A673 (cell line): ENCODE results near the gene LAIR1. TPM values are rescaled to one million over a fixed set of nuclear protein-coding genes. Genes with fewer than 3 reads are reported as not detected.
"Not testable (repeated sequence)": the region's sequence is repeated elsewhere in the genome, so short reads cannot be mapped to it uniquely, and the experiment has no call there.

Experiments used
- BruUV-seq: library from RNA; stranded (reverse); fragments of 400-500 nt; replicated peaks from 2 replicates; lab custom pipeline; 2021; lab: Mats Ljungman, UMichigan
- CTCF ChIA-PET: fragments of 300-600 bp; sonication (Branson Sonifier 250); formaldehyde crosslinking; loops from one replicate; lab custom pipeline; 2022; ENCODE audit warnings: antibody characterized with exemption; lab: Charles Lee
- POLR2A ChIA-PET: fragments of 300-600 bp; sonication (Branson Sonifier 250); formaldehyde crosslinking; loops from one replicate; lab custom pipeline; 2022; ENCODE audit warnings: antibody characterized with exemption; ENCODE audit not compliant: low non-redundant PET; lab: Charles Lee
- DNase-seq: peaks from one replicate; pipeline ENCODE4 v3.0.0-alpha.2; 2015; ENCODE audit warnings: low spot score
- H3K27ac ChIP-seq: fragments of 200-600 bp; sonication (generic); 2 replicates; pipeline ENCODE4 v1.5.1; 2016; ENCODE audit warnings: mixed run types, low read depth, mild to moderate bottlenecking, mixed read lengths, antibody characterized with exemption, low read length; ENCODE audit not compliant: poor library complexity, severe bottlenecking
- H3K27me3 ChIP-seq: fragments of 200-600 bp; sonication (generic); replicated peaks from 2 replicates; pipeline ENCODE4 v1.6.1; 2017; ENCODE audit warnings: mixed run types, low read depth, mild to moderate bottlenecking, mixed read lengths, antibody characterized with exemption, low read length; ENCODE audit not compliant: insufficient read depth, poor library complexity
- H3K36me3 ChIP-seq: fragments of 200-600 bp; sonication (generic); 2 replicates; pipeline ENCODE4 v1.6.1; 2016; ENCODE audit warnings: mixed run types, mild to moderate bottlenecking, mixed read lengths, antibody characterized with exemption, low read length; ENCODE audit not compliant: insufficient read depth, poor library complexity, severe bottlenecking
- H3K4me1 ChIP-seq: fragments of 200-600 bp; sonication (generic); 2 replicates; pipeline ENCODE4 v1.6.1; 2017; ENCODE audit warnings: mixed run types, mild to moderate bottlenecking, mixed read lengths, antibody characterized with exemption, low read length; ENCODE audit not compliant: insufficient read depth, poor library complexity, severe bottlenecking
- H3K4me3 ChIP-seq: fragments of 200-600 bp; sonication (generic); 2 replicates; pipeline ENCODE4 v1.5.1; 2016; ENCODE audit warnings: low read depth, mixed run types, mild to moderate bottlenecking, mixed read lengths, low read length; ENCODE audit not compliant: poor library complexity, severe bottlenecking
- H3K9me3 ChIP-seq: fragments of 200-600 bp; sonication (generic); 2 replicates; pipeline ENCODE4 v1.6.1; 2016; ENCODE audit warnings: mixed run types, low read depth, mild to moderate bottlenecking, mixed read lengths, antibody characterized with exemption, low read length; ENCODE audit not compliant: poor library complexity, severe bottlenecking
- EZH2 ChIP-seq: fragments of 200-600 bp; sonication (generic); IDR thresholded peaks from 2 replicates; pipeline ENCODE4 v1.6.1; 2017; ENCODE audit warnings: borderline replicate concordance, low read depth, mild to moderate bottlenecking, mixed read lengths, antibody characterized with exemption, low read length; ENCODE audit not compliant: poor library complexity, severe bottlenecking
- intact Hi-C: fragments of 100-400 bp; cut with micrococcal nuclease; formaldehyde crosslinking; loops from one replicate; pipeline ENCODE4 v1.10.0; 2022; ENCODE audit not compliant: unreplicated experiment
- total RNA-seq: library from RNA; stranded (reverse); gene quantifications from 2 replicates; pipeline ENCODE4 v1.2.3, GENCODE V29; 2021
- TF ChIP-seq, protein P1 (sequence below): fragments of 300-800, 200-600 bp; sonication (generic); conservative IDR thresholded peaks from 2 replicates; pipeline ENCODE4 v1.5.1; 2017; ENCODE audit warnings: low read depth, mild to moderate bottlenecking, antibody characterized with exemption, low read length, moderate library complexity, mixed read lengths

LAIR1 gene
- total RNA-seq, 1 experiment from 2014 or later, result not detected

GRCh38 chr19:54369688-54370433, 5.1 kb upstream of the LAIR1 start:
- CTCF ChIA-PET, H3K4me3 ChIP-seq: not testable (repeated sequence)

GRCh38 chr19:54369082-54369687, 4.5 kb upstream of the LAIR1 start:
- Histone ChIP-seq H3K4me1 (no peaks in the 10 kb centered on the region), H3K36me3 (no peaks in the 10 kb centered on the region), H3K9me3 (no peaks in the 10 kb centered on the region), H3K27me3 (no peaks in the 10 kb centered on the region), H3K4me3 (no peak overlapping the region), H3K27ac (no peak overlapping the region)
- no TSS peak for BruUV-seq
- CTCF ChIA-PET, result no interaction called here
- TF ChIP-seq EZH2, result no peak
- TF ChIP-seq, protein P1, sequence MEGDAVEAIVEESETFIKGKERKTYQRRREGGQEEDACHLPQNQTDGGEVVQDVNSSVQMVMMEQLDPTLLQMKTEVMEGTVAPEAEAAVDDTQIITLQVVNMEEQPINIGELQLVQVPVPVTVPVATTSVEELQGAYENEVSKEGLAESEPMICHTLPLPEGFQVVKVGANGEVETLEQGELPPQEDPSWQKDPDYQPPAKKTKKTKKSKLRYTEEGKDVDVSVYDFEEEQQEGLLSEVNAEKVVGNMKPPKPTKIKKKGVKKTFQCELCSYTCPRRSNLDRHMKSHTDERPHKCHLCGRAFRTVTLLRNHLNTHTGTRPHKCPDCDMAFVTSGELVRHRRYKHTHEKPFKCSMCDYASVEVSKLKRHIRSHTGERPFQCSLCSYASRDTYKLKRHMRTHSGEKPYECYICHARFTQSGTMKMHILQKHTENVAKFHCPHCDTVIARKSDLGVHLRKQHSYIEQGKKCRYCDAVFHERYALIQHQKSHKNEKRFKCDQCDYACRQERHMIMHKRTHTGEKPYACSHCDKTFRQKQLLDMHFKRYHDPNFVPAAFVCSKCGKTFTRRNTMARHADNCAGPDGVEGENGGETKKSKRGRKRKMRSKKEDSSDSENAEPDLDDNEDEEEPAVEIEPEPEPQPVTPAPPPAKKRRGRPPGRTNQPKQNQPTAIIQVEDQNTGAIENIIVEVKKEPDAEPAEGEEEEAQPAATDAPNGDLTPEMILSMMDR, result no peak
- POLR2A ChIA-PET, result no interaction called here
- intact Hi-C loops, result no loop called here
- DNase-seq, result no peak

More at GRCh38 chr19:54369688-54370433, 5.1 kb upstream of the LAIR1 start:
- DNase-seq, H3K4me1 ChIP-seq, H3K27me3 ChIP-seq, intact Hi-C loops, H3K36me3 ChIP-seq, H3K27ac ChIP-seq, BruUV-seq, H3K9me3 ChIP-seq, POLR2A ChIA-PET: not testable (repeated sequence)

DNA sequence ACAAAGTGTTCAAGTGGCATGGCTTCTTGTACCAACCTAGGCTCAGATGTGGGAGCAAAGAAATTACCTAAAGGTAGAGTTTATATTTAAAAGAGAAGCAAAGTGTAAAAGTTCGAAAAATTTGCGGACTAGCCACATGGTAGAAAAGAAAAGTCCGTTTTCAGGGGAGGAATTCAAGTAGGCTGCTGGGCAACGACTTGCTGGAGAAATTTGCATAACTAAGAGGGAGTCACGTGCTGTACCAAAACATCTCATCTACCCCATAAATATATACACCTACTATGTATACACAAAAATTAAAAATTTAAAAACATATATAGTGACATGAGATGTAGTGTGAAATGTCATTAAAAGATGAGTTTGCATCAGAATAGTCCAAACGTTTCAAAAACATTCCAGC, 2.1 kb upstream of the LAIR1 start:
- H3K36me3 ChIP-seq, result no peaks in the 10 kb centered on the region
- H3K9me3 ChIP-seq, result no peaks in the 10 kb centered on the region
- DNase-seq, result no peak
- CTCF ChIA-PET, result no interaction called here
- H3K4me3 ChIP-seq, result no peak overlapping the region
- H3K27me3 ChIP-seq, result no peaks in the 10 kb centered on the region
- TF ChIP-seq, protein P1, result no peak
- no peak for TF ChIP-seq EZH2
- intact Hi-C loops, result no loop called here
- no peaks in the 10 kb centered on the region for H3K4me1 ChIP-seq
- BruUV-seq, result no TSS peak
- POLR2A ChIA-PET, result no interaction called here
- no peak overlapping the region for H3K27ac ChIP-seq

DNA sequence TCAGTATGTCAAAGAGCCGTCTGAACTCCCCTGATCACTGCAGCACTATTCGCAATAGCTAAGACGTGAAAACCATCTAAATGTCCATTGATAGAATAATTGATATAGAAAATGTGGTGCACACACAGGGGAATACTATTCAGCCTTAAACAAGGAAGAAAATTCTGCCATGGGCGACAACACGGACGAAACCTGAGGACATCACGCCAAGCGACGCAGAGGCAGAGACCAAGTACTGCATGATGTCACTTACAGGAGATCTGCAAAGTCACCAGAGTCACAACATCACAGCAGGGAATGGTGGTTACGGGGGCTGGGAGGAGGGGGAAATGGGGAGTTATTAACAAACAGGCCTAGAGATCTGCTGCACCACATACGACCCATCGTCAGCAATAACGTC, 1.1 kb upstream of the LAIR1 start:
- CTCF ChIA-PET, H3K4me1 ChIP-seq, H3K9me3 ChIP-seq, H3K27me3 ChIP-seq, H3K27ac ChIP-seq, intact Hi-C loops, H3K4me3 ChIP-seq, BruUV-seq, H3K36me3 ChIP-seq, DNase-seq, POLR2A ChIA-PET: not testable (repeated sequence)

- H3K36me3 ChIP-seq, intact Hi-C loops, H3K9me3 ChIP-seq, H3K27me3 ChIP-seq, CTCF ChIA-PET, POLR2A ChIA-PET, H3K4me3 ChIP-seq, BruUV-seq, DNase-seq, H3K27ac ChIP-seq, H3K4me1 ChIP-seq: not testable (repeated sequence)
Observed at GRCh38 chr19:54361680-54362422, 2.9 kb downstream of the LAIR1 start.
